ENCODE measurements around the gene MLLT1.

- TF ChIP-seq CTCF (IDR thresholded peaks at IDR 0.05; ENCODE audit: low read depth, low read length), result no peak
- TF ChIP-seq, protein P1, sequence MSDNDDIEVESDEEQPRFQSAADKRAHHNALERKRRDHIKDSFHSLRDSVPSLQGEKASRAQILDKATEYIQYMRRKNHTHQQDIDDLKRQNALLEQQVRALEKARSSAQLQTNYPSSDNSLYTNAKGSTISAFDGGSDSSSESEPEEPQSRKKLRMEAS (IDR thresholded peaks at IDR 0.05; ENCODE audit: low read depth, low read length), result no peak
These were observed 47.0 kb upstream of the MLLT1 start for GRCh38 chr19:6326815-6327214.
